CD4-positive, alpha-beta T cell treated with Interleukin-4 for 4 hours (primary cell): ENCODE data around the gene MAST3.

Experiments
- DNase-seq: peaks from one replicate; pipeline ENCODE4 v3.0.0-alpha.2; 2020

MAST3 gene

DNA sequence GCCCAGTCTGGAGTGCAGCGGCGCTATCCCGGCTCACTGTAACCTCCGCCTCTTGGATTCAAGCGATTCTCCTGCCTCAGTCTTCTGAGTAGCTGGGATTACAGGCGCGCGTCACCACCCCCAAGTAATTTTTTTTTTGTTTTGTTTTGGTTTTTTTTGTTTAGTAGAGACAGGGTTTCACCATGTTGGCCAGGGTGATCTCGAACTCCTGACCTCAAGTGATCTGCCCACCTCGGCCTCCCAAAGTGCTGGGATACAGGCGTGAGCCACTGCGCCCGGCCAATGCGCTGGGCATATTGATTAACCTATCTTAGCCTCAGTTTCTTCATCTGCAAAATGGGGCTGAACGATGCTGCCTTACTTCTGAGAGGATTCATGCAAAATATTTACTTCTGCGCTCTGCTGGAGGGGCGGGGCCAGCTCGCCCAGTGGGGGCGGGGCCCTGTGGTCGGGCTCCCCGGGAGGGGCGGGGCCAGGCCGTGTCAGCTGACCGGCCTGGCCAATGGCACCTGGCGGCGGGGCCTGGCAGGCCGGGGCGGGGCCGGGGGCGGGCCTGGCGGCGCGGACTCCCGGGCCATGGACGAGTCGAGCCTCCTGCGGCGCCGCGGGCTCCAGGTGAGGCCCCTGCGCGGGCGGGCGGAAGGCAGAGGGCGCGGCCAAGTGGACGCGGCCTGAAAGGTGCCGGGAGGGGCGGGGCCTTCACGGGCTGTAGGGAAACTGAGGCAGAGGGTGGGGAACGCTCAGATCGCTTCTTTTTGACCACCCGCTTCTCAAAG is at the start of gene MAST3:
MAST3 (plus strand) TSS at position 562 of the 776 bp plus-strand sequence; CDS start at position 577, 15 bp downstream.
- DNase-seq: peak; percentile 91

DNA sequence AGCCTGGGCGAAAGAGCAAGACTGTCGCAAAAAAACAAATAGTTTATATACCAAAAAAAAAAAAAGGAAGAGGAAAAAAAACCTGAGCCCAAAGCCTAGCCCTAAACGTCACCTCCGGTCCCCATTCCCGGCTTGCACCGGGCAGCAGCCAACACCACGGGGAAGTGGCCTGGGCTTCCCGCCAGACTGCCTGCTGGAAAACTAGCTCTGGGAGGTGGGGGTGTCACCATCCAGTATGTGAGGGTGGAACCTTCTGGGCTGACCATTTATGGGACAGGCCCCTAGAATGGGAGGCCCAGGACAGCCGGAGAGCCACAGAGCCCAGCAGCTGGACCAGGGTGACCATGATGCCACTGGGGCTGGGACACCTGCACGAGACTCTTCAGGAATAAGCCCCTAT is 48.2 kb upstream of the MAST3 start:
- DNase-seq: no peak

DNA sequence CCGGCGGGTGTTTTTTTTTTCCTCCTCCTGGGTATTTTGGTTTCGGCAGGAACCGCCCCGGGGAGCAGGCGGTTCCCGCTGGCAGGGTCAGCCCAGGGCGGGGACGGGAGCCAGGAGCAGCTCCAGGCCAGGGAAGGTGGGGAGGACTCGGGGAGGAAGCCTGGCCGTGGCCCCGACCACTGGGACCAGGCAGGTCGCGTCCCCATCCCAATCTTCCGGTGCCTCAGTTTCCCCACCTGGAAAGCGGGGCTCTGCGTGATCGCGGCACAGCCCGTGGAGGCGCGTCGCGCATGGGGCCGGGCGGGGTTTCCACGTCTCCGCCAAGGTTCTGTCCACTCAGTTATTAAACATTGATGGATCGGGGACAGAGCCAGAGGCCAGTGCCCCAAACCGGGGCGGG is 45.7 kb upstream of the MAST3 start:
- no peak for DNase-seq

DNA sequence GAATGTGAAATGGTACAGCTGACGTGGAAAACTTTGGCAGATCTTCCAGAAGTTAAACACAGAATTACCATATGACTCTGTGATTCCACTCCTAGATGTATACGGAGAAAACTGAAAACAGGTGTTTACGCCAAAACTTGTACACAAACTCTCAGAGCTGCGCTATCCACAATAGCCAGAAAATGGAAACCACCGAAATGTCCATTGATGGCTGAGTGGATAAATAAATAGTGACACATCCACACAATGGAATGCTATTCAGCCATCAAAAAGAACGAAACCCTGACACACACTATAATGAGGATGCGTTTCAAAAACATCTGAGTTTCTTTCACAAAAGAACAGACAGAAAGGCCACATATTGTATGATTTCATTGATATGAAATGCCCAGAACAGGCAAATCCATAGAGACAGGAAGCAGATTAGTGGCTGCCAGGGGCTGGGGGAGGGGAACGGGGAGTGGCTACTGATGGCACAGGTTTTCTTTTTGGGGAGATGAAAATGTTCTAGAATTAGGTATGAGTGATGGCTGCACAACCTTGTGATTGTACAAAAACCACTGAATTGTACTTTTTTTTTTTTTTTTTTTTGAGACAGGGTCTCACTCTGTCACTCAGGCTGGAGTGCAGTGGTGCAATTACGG is 43.9 kb upstream of the MAST3 start:
- DNase-seq: no peak

DNA sequence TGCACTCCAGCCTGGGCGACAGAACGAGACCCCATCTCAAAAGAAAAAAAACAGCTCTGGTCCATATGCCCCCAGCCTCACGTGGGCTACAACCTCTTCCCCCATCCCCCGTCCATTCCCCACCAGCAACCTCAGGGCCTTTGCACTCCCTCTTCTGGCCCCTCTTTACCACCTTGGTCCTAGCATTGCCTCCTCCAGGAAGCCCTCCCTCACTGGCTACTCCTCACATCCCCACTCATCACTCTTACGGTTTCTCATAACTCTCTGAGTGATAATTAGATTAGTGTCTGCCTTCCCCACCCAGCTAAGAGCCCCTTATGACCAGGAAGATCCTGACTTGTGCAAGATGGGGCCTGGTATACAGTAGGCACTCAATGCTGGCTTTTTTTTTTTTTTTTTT is 41.6 kb upstream of the MAST3 start:
- no peak for DNase-seq

DNA sequence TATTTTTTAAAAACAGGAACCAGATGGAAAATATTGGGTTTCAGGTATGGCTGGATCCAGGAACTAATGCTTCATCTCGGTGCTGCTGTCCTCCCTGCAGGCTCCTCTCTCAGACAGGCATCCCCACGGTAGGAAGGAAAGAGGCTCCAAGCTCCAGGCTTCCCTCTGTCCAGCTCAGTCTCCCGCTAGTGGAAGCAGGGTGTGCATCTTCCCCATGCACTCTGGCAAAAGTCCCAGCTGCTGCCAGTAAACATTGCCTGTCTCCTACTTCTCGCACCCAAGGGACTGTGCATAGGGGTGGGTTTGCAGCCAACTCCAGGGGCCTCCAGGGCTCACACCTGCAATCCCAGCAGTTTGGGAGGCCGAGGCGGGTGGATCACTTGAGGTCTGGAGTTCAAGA is 40.0 kb upstream of the MAST3 start:
- DNase-seq: no peak

DNA sequence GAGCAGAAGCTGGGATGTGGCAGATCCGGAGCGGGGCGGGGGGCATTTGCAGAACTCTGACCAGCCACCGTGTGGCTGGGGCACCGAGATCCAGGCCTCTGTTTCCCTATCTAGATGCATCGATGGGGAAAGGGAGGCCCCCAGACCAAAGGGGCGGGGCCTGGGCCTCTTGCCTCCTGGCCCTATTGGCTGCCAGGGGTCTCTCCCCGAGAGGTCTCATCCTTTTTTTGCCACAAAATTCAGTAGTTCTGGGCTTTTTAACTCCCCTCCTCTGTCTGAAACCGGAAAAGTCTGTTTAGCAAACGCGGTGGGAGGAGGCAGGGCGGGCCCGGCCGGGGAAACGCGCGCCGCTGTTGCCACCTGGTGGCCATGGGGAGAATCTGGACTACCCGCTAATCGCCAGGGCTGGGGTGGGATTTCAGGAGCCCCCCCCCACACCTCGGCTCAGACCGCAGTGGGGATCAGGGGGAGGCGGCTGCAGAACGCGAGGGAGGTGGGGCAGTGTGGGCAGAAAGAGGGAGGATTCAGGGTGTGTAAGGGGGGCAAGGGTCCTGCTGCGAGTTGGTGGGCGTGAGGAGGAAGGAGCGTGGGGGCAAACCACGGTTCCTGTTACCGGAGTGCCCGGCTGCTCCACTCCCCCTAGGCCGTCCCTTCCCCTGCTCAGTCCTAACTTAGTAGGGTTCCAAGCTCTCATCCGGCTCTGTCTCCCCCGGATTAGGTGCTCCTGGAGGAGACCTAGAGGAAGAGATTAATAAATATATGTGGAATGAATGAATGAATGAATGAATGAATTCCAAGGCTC is 39.2 kb upstream of the MAST3 start:
- DNase-seq: peak; percentile 80

DNA sequence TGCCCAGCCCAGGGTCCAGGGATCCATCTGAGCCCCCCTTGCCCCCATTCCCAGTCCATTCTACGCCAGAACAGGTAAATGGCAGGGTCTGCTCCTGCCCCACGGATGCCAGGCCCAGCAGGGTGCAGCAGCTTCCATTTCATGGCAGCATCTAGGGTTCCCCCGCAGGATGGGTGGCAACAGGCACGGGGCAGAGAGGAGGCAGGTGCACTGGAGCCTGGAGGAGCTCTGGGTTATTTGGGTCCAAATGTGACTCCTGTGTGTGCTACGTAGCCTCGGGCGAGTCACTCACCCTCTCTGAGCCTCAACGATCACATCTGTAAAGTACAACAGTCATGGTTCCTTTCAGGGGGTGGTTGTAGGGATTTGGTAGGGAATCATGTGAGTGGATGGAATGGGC is 38.3 kb upstream of the MAST3 start:
- no peak for DNase-seq

DNA sequence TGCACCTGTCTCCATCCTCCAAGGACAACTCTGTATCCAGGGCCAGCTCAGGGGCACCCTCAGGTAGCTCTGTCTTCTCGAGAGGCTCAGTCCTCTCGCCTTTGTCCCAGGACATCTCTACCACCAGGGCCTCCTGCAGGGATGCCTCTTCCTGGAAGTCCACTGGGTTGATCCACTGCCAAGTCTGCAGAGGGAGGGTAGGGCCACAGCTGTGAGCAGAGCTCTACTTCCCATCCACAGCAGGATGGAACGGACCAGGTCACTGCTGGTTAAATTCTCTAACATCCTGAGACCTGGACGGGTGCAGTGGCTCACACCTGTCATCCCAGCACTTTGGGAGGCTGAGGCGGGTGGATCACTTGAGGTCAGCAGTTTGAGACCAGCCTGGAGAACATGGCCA is 37.7 kb upstream of the MAST3 start:
- no peak for DNase-seq

DNA sequence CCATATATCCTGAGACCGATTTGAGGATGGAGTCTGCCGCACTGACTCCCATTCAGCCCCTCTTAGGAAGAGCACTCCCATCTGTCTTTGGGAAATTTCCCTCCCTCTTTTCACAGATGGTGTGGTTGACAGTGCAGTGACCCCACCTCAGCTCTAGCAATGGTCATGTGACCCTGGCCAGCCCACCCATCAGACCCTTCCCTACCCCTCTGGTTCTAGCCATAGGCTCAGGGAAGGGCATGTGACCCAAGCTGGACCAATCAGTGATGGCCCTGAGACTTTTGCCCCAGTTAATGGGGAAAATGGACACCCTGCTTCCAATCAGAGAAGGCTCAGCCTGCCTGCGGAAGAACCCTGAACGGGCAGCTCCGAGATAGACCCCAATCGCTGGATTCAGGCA is 37.1 kb upstream of the MAST3 start:
- DNase-seq: no peak

DNA sequence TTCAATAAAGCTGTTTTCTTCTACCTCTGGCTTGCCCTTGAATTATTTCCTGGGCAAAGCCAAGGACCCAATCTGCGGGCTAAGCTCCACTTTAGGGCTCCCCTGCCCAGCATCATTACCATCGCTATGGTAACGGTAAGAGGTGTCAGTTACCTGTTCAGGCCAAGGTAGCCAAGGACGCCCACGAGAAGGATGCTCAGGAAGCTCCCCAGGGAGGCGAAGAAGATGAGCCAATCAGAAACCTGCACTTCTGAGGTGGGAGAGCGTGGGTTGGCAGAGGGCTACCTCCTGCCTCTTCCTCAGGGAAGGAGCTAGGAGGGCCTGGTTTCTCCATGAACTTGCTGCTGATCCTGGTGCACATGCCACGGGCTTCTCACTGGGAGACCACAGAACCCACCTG is 35.5 kb upstream of the MAST3 start:
- no peak for DNase-seq

DNA sequence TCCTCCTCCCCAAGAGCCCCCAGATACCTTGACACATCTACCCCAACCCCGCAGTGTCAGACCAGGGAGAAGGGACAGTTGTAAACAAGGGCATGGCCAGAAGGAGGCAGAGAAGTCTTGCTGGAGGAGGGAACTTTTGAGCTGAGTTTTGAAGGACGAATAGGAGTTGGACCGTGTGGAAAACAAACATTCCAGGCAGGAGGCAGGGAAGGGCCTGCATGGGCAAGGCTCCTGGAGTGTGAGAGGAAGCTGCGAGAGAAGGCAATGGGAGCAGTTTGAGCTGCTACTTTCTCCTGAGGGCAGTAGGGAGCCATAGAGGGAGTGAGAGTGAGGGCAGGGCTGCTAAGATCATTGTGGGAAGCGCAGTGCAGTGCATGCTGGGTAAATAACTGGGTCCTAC is 34.1 kb upstream of the MAST3 start:
- no peak for DNase-seq

DNA sequence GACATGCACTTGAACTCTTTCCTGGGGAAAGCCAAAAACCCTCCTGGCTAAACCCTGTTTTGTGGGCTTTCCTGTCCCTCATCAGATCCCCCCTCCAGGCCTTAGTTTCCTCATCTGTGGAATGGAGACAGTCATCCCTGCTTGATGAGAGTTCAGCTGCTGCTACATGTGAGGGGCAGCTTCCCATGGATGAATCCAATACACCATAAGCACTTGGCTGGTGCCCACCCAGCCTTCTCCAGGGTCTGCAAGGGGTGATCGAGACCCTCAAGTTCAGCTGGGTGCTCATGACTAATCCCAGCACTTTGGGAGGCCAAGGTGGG is 32.4 kb upstream of the MAST3 start:
- no peak for DNase-seq

DNA sequence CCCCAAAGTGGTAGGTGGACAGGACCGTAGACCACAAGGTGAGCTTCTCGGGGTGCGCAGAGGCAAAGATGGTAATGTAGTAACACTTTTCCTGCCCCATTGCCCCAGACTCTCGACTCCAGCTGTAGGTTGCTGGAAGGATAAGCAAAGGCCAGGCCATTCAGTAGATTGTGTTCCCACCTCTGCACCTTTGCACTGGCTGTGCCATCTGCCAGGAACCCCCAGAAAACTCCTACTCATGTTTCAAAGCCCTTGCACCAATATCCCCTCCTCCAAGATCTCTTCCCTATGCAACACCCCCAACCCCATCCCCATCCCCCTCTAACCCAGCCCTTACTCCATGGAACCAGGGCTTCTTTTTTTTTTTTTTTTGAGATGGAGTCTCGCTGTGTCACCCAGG is 29.2 kb upstream of the MAST3 start:
- DNase-seq: no peak

DNA sequence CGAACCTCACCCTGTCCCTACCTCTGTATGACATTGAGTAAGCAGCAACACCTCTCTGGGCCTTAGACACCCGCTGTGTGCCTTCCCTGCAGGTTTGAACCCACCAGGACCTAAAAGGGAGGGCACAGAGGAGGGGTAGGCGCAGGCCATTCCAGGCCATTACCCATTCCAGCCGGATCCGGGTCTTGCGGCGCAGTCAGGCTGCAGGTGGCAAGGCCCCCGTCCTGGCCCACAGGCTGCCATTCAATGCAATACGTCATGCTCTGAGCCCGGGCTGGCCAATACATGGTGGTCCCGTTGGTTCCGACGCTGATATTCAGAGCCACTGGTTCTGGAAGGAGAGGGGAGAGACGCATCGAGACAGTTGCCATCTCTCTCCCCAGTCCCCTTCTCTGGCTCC is 28.2 kb upstream of the MAST3 start:
- no peak for DNase-seq

DNA sequence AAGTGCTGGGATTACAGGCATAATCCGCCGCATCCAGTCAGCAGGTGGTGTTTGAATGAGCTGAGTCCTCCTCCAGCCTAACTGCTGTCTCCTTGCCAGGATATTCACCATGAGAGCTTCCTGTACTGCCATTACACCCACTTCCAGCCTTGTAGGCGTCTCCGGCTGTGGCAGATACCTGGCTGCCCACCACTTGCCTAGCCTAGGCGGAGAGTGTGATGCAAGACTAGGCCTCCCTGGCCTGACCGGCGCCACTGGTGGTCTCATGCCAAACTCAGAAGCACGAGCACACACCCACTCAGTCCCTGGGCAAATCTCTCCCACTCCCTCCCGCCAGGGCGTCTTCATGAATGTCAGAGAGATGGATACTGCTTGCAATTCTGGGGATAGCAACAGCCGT is 27.4 kb upstream of the MAST3 start:
- DNase-seq: no peak

DNA sequence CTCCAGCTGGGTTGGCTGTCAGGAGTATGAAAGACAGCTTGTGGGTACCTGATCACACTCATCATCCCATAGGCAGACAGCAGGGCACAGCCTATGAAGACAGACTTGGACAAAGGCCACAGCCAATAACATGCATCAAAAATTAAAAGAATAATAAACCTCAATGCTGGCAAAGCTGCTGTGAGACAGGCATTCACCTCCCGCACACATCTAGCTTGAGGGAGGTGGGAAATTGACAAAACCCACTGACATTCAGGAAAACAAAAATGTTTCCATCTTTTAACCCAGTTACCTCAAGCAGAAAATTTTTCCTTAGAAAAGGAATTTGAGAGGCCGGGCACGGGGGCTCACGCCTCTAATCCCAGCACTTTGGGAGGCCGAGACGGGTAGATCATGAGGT is 25.2 kb upstream of the MAST3 start:
- no peak for DNase-seq

DNA sequence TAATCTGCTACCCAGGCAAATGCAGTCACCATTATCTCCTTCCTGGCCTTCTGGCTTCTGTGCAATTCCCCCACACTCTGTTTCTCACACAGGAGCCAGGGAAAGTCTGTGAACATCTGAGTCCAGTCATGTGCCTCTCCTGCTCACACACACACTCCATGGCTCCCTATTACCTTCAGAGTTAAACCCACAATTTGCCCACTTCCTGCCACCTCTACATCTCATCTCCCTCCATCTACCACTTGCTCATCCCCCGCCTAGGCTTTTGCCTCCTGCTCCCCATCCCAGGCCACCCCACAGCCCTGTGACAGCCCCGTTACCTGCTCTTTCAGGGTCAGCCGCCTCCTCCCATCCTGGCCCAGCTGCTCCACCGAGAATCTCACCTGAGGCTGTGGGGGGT is 24.4 kb upstream of the MAST3 start:
- DNase-seq: no peak

DNA sequence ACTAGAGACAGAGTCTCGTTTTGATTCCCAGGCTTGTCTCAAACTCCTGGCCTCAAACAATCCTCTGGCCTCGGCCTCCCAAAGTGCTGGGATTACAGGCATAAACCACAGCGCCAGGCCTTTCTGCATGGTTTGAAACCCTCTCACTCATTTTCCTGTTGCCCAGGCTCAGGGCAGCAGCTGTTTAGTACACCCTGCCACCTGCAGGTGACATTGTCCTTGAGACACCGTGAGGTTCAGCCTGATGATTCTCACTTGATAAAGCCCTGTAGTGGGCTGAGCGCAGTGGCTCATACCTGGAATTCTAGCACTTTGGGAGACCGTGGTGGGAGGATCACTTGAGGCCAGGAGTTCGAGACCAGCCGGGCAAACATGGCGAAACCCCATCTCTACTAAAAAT is 23.4 kb upstream of the MAST3 start:
- DNase-seq: no peak

DNA sequence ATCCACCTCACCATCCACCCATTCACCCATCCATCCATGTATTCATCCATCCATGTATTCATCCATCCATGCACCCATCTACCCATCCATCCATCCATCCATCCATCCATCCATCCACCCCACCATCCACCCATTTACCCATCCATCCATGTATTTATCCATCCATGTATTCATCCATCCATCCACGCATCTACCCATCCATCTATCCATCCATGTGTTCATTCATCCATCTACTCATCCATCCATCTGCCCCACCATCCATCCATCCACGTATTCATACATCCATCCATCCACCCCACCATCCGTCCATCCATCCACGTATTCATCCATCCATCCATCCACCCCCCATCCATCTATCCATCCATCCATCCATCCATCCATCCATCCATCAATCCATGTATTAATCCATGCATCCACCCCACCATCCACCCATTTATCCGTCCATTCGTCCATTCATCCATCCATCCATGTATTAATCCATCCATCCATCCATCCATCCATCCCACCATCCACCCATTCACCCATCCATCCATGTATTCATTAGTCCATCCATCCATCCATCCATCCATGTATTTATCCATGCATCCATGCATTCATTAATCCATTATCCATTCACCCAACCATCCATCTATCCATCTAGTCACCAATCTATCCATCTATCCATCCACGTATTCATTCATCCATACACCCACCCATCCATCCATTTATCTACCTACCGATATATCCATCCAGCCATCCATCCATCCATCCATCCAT is 13.5 kb upstream of the MAST3 start:
- DNase-seq: no peak

DNA sequence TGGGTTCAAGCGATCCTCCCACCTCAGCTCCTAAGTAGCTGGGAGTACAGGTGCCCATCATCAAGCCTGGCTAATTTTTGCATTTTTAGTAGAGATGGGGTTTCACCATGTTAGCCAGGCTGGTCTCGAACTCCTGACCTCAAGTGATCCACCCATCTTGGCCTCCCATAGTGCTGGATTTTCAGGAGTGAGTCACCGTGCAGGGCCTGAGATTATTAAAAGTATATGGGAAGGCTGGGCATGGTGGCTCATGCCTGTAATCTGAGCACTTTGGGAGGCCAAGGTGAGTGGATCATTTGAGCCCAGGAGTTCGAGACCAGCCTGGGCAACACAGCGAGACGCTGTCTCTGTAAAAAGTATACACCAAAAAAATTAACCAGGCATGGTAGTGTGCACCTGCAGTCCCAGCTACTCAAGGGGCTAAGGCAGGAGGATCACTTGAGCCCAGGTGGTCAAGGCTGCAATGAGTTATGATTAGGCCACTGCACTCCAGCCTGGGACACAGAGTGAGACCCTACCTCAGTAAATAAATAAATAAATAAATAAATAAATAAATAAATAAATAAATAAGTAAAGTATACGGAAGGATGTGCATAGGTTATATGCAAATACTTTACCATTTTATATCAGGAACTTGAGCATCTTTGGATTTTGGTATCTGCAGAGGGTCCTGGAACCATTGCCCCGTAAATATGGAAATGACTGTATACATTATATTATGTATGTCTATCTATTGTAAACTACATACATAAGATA is 11.7 kb upstream of the MAST3 start:
- no peak for DNase-seq

DNA sequence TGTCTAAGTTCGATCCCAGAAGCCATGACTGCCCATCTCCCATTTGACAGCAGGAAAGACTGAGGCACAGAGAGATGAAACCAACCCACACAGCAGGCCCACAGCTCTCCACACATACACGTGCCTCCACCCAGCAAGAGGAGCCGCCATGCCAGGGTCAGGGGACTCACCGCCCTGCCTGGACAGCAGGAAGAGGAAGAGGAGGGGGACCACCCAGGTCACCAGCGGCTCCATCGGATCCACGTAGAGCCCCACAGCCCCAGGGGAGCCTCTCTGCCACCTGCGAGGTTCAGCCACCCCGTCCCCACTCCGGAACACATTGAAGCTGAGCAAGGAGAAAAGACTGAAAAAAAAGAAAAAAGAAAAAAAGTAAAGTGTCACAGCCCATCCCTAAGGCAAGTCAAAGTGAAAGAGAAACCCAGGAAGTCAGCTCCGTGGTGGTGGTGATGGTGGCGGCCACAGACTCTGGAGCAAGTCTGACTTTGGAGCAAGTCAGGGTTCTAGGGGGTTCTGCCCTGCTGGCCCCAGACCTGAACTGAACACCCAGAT is 10.9 kb upstream of the MAST3 start, which contains the start of gene IL12RB1:
IL12RB1 (minus strand) TSS at position 345 of the 549 bp plus-strand sequence; CDS start at position 234, 111 bp downstream.
- peak; percentile 67 for DNase-seq
